GM18861 (cell line): ENCODE results near the gene TRIM22.
"Not testable (repeated sequence)": the region's sequence is repeated elsewhere in the genome, so short reads cannot be mapped to it uniquely, and the experiment has no call there.

Experiments used
- ATAC-seq: cut with Tn5 transposase; IDR thresholded peaks from one replicate; pipeline ENCODE4 v1.9.1; 2021; ENCODE audit not compliant: unreplicated experiment

Gene TRIM22

DNA sequence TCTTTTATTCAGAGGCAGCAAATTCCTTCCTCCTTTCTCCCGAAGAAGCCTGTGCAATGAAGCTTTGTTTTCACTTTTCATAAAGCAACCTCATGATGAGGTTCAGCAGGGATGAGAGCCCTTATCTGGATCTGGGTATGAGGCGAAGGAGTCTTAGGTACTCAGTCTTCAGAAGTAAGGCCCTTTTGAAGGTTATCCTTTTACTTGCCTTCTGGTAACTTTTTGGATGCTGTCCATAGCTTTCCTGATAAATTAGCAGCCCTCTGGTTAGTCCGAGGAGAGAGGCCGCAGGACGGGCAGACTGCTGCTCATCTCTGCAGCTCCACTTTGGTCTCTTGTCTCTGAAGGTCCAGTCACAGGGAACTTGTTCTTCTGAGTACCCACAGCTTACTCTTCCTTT, 1.1 kb downstream of the TRIM22 start:
- no peak for ATAC-seq

DNA sequence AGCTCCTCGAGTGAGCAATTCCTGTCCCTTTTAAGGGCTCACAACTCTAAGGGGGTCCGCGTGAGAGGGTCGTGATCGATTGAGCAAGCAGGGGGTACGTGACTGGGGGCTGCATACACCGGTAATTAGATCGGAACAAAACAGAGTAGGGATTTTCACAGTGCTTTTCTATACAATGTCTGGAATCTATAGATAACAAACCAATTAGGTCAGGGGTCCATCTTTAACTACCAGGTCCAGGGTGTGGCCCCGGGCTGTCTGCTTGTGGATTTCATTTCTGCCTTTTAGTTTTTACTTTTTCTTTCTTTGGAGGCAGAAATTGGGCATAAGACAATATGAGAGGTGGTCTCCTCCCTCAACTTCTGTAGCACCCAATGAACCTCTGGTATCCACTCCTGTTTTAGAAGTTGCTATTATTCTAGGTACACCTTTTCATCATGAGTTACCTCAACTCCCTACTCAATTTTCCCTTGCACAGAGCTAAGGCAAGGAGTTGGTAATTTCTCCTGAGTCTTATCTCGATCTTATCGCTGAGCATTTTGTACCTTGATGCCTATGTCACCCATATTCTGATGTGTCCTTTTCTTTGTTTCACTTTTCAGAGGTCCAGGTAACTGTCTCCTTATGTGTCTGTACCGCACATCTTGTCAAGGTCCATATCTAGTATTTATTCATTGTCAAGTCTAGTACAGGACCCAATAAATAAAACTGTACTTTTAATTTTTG, 1.8 kb downstream of the TRIM22 start:
- ATAC-seq, result not testable (repeated sequence)

DNA sequence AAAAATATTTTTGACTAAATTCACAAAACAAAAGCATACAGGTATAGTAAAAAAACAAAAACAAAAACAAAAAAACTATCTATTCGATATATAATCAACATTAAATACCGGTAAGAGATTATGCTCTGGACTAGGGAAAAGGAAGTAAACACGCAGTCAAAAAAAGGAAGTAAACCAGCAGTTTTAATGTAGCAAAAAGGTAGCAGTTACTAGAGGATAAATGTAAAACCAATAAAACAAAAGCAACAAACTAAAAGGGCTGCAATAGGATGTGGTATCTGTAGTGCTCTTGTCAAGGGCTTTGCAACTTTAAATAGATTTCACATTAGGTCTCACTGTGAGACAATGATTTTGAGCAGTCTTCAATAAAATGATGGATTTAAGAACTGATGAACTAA, 2.4 kb downstream of the TRIM22 start:
- ATAC-seq, result no peak

DNA sequence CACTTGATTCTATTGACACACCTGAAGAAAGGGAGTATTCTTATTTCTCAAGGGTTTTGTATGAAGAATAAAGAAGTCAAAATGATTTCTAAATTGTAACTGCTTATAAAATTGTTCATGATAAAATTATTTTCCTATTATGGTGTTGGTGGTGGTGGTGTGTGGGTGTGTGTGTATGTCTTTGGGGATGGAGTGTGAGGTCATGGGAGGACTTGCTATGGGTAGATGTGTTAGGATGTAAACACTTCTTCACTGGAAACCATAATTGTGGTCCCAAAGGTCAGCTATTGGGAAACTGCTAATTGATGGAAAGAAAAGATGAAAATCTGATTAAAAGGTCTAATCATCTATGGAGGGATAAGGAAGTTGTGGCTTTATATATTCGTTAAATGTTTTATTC, 5.1 kb downstream of the TRIM22 start:
- no peak for ATAC-seq

DNA sequence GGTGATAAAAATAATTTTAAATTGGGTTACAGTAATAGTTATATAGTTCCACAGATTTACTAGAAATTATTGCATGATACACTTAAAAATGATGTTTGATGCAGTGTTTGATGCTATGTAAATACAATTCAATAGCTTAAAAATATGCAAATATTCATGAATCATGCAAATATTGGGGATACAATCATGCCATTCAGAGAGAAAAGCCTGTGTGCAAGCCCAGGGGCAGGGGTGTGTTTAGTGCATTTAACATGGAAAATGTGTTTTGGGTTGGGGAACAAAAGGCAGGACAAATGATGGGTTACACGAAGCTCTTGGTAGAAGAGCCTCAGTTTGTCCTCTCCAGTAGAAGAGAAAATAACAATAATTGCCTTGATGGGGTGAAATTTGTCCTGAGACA, 6.0 kb downstream of the TRIM22 start:
- no peak for ATAC-seq

DNA sequence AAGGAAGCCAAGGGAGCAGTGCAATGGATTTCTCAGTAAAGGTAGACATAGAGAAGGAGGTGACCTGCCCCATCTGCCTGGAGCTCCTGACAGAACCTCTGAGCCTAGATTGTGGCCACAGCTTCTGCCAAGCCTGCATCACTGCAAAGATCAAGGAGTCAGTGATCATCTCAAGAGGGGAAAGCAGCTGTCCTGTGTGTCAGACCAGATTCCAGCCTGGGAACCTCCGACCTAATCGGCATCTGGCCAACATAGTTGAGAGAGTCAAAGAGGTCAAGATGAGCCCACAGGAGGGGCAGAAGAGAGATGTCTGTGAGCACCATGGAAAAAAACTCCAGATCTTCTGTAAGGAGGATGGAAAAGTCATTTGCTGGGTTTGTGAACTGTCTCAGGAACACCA, 6.6 kb downstream of the TRIM22 start:
- ATAC-seq, result no peak

DNA sequence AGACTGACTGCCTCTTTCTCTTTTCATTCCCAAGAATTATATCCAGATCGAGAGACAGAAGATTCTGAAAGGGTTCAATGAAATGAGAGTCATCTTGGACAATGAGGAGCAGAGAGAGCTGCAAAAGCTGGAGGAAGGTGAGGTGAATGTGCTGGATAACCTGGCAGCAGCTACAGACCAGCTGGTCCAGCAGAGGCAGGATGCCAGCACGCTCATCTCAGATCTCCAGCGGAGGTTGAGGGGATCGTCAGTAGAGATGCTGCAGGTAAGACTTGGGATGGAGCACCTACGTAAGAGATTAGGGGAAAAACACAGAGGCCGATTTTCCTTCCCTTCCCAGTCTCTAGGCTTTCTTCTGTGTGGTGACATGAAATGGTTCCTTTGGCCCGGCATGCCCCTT, 8.7 kb downstream of the TRIM22 start:
- ATAC-seq, result no peak

DNA sequence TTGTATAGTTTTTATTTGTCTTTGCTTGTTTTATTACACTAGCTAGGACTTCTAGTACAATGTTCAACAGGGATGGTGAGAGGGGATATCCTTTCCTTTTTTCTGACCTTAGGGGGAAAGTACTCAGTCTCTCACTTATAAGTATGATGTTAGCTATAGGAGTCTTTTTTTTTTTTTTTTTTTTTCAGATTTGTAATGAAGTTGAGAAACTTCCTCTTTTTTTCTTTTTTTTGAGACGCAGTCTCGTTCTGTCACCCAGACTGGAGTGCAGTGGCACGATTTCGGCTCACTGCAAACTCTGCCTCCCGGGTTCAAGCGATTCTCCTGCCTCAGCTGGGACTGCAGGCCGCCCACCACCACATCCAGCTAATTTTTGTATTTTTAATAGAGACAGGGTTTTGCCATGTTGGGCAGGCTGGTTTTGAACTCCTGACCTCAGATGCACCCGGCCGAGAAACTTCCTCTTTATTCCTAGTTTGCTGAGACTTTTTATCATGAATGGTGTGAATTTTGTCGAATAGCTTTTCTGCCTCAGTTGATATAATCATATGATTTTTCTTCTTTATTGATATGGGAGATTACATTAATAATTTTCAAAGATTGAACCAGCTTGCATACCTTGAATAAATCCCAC, 10.9 kb downstream of the TRIM22 start:
- no peak for ATAC-seq

DNA sequence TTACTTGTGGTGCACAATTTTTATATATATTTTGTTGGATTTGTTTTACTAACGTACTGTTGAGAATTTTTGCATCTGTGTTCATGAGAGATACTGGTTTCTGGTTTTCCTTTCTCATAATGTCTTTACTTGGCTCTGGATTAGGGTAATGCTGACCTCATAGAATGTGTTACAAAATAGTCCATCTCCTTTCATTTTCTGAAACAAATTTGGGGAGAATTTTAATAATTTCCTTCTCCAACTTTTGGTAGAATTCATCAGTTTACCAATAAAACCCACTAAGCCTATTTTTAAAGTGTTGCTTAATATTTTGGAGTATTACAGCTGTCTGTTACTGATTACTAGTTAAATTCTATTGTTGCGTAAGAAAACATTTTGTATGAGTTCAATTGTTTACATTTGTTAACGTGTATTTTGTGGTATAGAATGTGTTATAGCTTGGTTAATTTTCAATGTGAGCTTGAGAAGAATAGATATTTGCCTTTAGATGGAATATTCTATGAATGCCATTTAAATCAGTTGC, 11.5 kb downstream of the TRIM22 start:
- ATAC-seq, result no peak

DNA sequence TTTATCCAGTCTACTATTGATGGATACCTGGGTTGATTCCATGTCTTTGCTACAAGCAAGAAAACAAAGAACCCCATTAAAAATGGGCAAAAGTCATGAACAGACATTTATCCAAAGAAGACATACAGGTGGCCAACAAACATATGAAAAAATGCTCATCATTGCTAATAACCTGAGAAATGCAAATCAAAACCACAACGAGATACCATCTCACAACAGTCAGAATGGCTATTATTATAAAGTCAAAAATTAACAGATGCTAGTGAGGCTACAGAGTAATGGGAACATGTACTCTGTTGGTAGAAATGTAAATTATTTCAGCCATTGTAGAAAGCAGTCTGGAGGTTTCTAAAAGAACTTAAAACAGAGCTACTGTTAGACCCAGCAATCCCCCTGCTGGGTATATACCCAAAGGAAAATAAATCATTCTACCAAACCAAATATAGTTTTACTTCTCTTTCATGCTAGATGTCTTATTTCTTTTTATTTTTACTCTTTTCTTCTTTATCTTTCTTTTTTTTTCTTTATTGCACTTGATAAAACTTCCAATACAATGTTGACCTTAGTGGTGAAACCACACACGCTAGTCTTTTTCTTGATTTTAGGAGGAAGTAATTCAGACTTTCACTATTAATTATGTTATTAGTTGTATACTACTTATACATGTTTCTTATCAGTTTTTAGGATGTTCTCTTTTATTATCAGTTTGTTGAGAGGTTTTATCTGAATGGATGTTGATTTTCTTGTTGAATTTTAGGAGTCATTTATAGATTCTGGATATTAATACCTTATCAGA, 14.3 kb downstream of the TRIM22 start:
- peak; percentile 96 for ATAC-seq

DNA sequence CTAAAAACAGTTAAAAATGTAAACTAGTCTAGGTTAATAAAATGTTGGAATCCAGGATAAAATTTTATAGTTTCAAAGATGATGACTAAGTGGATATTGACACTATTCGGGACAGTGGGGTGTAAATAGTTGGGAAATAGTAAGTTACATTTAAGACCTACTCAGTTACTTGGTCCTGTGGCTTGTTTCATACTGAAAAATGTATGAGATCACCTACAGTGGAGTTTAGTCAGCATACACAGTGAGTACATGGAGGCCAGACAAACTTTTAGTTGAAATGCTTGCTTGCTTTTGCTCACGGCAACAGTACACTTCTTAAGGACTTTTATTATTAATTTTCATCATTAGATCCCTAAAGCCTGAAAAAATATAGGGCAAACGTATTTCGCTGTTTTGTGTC, 16.1 kb downstream of the TRIM22 start:
- ATAC-seq, result no peak

DNA sequence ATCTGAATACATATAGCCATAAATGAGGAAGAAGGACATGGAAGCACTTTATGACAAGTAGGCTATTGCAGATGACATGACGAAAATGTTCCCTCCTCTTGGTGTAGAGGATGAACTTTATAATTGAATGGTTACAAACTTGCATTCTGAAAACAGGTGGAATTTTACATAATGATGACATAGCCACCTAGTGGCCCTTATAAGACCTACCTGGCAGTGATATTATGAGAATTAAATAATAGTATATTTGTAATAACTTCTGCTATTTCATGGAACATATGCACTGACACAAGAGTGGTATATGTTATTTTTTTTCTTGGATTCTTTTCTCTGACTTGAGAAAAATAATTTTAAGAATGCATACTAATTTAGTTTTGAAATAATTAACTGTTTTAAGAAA, 22.9 kb downstream of the TRIM22 start:
- ATAC-seq, result no peak

DNA sequence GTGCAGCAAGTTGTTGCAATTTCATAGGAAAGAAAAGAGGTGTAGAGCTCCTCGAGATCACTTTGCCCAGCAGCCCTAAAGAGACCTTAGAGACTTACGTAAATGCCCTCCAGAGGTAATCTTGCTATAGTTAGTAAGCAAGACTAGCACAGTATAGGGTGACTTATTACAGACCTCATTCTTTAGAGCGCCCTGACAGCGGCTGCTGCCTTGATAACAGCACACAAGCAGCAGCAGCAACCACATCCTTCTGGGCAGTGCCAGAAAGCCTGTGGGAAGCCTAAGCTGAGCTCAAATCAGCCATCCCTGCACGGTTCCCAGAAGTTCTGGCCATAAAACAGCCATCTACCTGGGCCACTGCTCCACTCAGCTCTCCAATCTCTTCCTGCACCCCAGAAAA, 24.1 kb downstream of the TRIM22 start:
- ATAC-seq, result no peak

DNA sequence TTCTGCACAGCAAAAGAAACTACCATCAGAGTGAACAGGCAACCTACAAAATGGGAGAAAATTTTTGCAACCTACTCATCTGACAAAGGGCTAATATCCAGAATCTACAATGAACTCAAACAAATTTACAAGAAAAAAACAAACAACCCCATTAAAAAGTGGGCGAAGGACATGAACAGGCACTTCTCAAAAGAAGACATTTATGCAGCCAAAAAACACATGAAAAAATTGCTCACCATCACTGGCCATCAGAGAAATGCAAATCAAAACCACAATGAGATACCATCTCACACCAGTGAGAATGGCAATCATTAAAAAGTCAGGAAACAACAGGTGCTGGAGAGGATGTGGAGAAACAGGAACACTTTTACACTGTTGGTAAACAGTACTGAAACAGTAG, 26.9 kb downstream of the TRIM22 start:
- not testable (repeated sequence) for ATAC-seq

DNA sequence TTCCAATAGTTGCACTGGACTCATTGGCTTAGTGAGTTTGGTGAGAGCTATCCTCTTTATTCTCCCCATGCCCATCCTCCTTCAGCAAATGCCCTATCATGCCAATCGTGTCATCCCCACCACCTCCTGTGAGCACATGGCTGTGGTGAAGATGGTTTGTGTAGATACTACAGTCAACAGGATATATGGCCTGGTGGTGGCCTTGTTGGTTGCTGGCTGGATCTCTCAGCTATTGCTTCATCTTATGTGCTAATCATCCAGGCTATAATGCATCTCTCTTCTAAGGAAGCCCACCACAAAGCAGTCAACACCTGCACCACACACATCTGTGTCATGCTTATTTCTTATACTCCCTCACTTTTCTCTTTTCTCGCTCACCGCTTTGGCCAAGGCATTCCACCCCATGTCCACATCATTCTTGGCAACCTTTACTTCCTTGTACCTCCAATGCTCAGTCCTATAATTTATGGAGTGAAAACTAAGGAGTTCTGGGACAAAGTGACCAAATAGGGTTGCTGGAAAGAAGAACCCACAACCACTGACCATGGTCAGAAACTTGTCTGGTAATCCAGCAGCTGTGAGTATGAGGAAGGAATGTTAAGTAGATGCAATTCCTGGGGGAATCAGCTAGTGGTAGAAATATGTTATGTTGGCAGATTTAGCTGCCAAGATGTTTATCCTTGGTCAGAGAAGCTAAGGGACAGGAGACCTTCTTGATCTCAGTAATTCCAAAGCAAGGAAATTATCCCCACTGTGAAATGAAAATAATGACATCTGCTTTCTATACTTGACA, 30.3 kb downstream of the TRIM22 start:
- no peak for ATAC-seq

DNA sequence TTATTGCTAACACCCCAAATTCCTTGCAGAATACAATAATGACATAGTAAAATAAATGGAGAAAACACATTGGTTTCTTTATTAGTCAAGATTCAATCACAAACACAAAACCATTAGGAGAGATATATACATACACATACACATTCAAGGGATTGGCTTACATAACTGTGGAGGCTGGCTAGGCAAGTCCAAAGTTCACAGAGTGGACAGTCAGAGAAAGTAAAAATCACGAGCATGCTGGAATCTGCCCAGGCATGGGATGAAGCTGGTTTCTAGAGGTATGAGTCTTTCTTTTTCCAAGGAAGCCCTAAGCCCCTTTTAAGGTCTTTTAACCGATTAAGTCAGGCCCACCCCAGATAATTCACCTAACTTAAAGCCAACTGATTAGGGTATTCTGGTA, 33.0 kb downstream of the TRIM22 start:
- no peak for ATAC-seq

DNA sequence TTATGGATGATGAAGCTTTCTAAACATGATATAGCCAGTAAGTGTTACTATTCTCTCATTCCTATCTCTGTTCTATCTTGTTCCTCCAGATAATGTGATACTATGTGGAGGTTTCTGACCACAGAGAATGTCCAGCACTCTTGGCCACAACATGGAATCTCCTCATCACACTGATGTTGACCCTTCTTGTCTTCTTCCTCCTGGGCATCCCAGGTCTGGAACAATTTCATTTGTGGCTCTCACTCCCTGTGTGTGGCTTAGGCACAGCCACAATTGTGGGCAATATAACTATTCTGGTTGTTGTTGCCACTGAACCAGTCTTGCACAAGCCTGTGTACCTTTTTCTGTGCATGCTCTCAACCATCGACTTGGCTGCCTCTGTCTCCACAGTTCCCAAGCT, 36.8 kb downstream of the TRIM22 start:
- no peak for ATAC-seq

DNA sequence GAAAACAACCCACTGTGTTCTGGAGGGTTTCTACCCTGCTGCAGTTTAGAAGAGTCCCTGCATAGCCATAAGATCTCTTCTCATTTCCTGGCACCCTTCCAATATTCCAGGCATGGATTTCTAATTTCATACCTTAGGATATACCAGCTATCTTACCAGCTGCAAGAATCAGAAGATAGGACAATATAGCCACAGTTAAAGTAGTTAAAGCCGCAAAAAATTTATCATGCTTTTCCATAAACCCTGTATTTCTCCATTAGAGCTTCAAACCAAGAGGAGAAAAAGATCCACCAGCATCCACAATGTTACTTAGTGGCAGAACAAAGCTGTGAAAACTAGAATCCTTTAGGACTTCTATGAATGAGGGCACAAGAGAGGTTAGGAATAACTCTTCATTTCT, 38.1 kb downstream of the TRIM22 start:
- ATAC-seq, result no peak

DNA sequence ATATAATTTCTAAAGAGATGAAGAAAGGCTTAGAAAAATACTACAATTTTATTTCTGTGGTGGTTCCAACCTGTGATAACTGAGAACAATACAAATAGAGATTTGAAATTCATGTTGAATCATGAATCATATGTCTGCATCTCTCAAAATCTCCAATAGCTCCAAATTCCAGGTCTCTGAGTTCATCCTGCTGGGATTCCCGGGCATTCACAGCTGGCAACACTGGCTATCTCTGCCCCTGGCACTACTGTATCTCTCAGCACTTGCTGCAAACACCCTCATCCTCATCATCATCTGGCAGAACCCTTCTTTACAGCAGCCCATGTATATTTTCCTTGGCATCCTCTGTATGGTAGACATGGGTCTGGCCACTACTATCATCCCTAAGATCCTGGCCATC, 46.8 kb downstream of the TRIM22 start, which contains the start of gene OR56B1:
OR56B1 (plus strand) TSS at position 53 of the 400 bp plus-strand sequence; CDS start at position 122, 69 bp downstream.
- ATAC-seq, result no peak

DNA sequence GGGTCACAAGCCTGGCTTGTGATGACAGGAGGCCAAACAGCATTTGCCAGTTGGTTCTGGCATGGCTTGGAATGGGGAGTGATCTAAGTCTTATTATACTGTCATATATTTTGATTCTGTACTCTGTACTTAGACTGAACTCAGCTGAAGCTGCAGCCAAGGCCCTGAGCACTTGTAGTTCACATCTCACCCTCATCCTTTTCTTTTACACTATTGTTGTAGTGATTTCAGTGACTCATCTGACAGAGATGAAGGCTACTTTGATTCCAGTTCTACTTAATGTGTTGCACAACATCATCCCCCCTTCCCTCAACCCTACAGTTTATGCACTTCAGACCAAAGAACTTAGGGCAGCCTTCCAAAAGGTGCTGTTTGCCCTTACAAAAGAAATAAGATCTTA, 47.5 kb downstream of the TRIM22 start:
- ATAC-seq, result no peak
